ENCODE measurements around the gene FHIT. TPM values are rescaled to one million over a fixed set of nuclear protein-coding genes. Genes with fewer than 3 reads are reported as not detected.

FHIT gene
- total RNA-seq, 1 donor from 2014 or later: 20.2 TPM

GRCh38 chr3:60536420-60536819 is 714.8 kb downstream of the FHIT start:
- DNase-seq (ENCODE audit: low spot score): no peak
- Mint-ChIP-seq H3K4me1 (ENCODE audit: unreplicated experiment) (peaks cover 6% of the 10 kb centered on the region), H3K27ac (ENCODE audit: unreplicated experiment) (no peak overlapping the region), H3K27me3 (ENCODE audit: unreplicated experiment) (peaks cover 1% of the 10 kb centered on the region), H3K9me3 (ENCODE audit: unreplicated experiment) (no peaks in the 10 kb centered on the region), H3K36me3 (ENCODE audit: low read depth, unreplicated experiment) (no peaks in the 10 kb centered on the region), H3K4me3 (ENCODE audit: unreplicated experiment) (no peak overlapping the region)
- TF ChIP-seq CTCF (IDR thresholded peaks at IDR 0.05; ENCODE audit: unreplicated experiment): no peak

- no peaks in the 10 kb centered on the region for H3K36me3 Mint-ChIP-seq (ENCODE audit: low read depth, unreplicated experiment)
- no peak overlapping the region for H3K27ac Mint-ChIP-seq (ENCODE audit: unreplicated experiment)
- no peak for DNase-seq (ENCODE audit: low spot score)
- H3K9me3 Mint-ChIP-seq (ENCODE audit: unreplicated experiment): no peaks in the 10 kb centered on the region
- peaks cover 1% of the 10 kb centered on the region for H3K27me3 Mint-ChIP-seq (ENCODE audit: unreplicated experiment)
- no peak overlapping the region for H3K4me3 Mint-ChIP-seq (ENCODE audit: unreplicated experiment)
- no peak for TF ChIP-seq CTCF (IDR thresholded peaks at IDR 0.05; ENCODE audit: unreplicated experiment)
- peaks cover 12% of the 10 kb centered on the region for H3K4me1 Mint-ChIP-seq (ENCODE audit: unreplicated experiment)
Observed at GRCh38 chr3:60531759-60532158, 719.5 kb downstream of the FHIT start.

GRCh38 chr3:60528651-60529050 is 722.6 kb downstream of the FHIT start:
- no peak overlapping the region for H3K4me3 Mint-ChIP-seq (ENCODE audit: unreplicated experiment)
- H3K27me3 Mint-ChIP-seq (ENCODE audit: unreplicated experiment): peaks cover 3% of the 10 kb centered on the region
- no peak for DNase-seq (ENCODE audit: low spot score)
- no peak for TF ChIP-seq CTCF (IDR thresholded peaks at IDR 0.05; ENCODE audit: unreplicated experiment)
- no peaks in the 10 kb centered on the region for H3K9me3 Mint-ChIP-seq (ENCODE audit: unreplicated experiment)
- no peaks in the 10 kb centered on the region for H3K36me3 Mint-ChIP-seq (ENCODE audit: low read depth, unreplicated experiment)
- peaks cover 12% of the 10 kb centered on the region for H3K4me1 Mint-ChIP-seq (ENCODE audit: unreplicated experiment)
- H3K27ac Mint-ChIP-seq (ENCODE audit: unreplicated experiment): no peak overlapping the region

DNA sequence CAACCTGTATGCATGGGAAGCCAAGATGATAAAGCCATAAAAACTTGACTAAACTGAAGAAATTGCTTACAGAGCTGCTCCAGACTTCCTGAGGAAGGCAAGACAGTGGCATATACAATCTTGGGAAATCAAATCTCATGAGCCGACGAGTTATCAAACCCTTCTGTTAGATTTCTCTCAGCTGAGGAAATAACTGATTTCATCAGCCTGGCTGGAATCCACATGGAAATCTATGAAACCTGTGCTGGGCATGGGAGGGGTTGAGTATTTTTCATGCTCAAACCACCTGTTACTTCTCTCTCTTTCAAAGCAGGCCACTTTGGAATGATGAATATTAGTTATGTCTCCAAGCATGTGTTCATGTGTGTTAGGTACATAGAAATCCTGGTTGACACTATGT is 727.7 kb downstream of the FHIT start:
- no peaks in the 10 kb centered on the region for H3K9me3 Mint-ChIP-seq (ENCODE audit: unreplicated experiment)
- DNase-seq (ENCODE audit: low spot score): no peak
- H3K4me3 Mint-ChIP-seq (ENCODE audit: unreplicated experiment): no peak overlapping the region

GRCh38 chr3:60517134-60517533 is 734.1 kb downstream of the FHIT start:
- no peaks in the 10 kb centered on the region for H3K9me3 Mint-ChIP-seq (ENCODE audit: unreplicated experiment)
- no peak overlapping the region for H3K27ac Mint-ChIP-seq (ENCODE audit: unreplicated experiment)
- no peak overlapping the region for H3K4me3 Mint-ChIP-seq (ENCODE audit: unreplicated experiment)
- no peak for DNase-seq (ENCODE audit: low spot score)
- TF ChIP-seq CTCF (IDR thresholded peaks at IDR 0.05; ENCODE audit: unreplicated experiment): no peak
- peaks cover 9% of the 10 kb centered on the region for H3K4me1 Mint-ChIP-seq (ENCODE audit: unreplicated experiment)
- H3K27me3 Mint-ChIP-seq (ENCODE audit: unreplicated experiment): no peaks in the 10 kb centered on the region
- H3K36me3 Mint-ChIP-seq (ENCODE audit: low read depth, unreplicated experiment): peaks cover 4% of the 10 kb centered on the region

More for the DNA sequence above, 727.7 kb downstream of the FHIT start:
- H3K4me1 Mint-ChIP-seq (ENCODE audit: unreplicated experiment): peaks cover 4% of the 10 kb centered on the region
- no peak for TF ChIP-seq CTCF (IDR thresholded peaks at IDR 0.05; ENCODE audit: unreplicated experiment)
- H3K27ac Mint-ChIP-seq (ENCODE audit: unreplicated experiment): no peak overlapping the region
- H3K27me3 Mint-ChIP-seq (ENCODE audit: unreplicated experiment): peaks cover 2% of the 10 kb centered on the region
- no peaks in the 10 kb centered on the region for H3K36me3 Mint-ChIP-seq (ENCODE audit: low read depth, unreplicated experiment)
